Fibroblast of pulmonary artery (primary cell): Measurements from ENCODE around the gene OR2T3.
"Not testable (repeated sequence)": the region's sequence is repeated elsewhere in the genome, so short reads cannot be mapped to it uniquely, and the experiment has no call there.

ENCODE experiments used
- DNase-seq: peaks from one replicate; pipeline ENCODE4 v3.0.0-alpha.2; 2010; ENCODE audit warnings: low read depth
- H3K4me3 ChIP-seq: replicated peaks from 2 replicates; pipeline ENCODE4 v1.5.1; 2011; ENCODE audit warnings: low read depth, mild to moderate bottlenecking, control low read depth, low read length, moderate library complexity
- TF ChIP-seq, protein P1 (sequence below): IDR thresholded peaks from 2 replicates; pipeline ENCODE4 v1.5.1; 2011; ENCODE audit warnings: mild to moderate bottlenecking, control low read depth, low read length, inconsistent platforms; ENCODE audit errors: missing control alignments

OR2T3 gene

DNA sequence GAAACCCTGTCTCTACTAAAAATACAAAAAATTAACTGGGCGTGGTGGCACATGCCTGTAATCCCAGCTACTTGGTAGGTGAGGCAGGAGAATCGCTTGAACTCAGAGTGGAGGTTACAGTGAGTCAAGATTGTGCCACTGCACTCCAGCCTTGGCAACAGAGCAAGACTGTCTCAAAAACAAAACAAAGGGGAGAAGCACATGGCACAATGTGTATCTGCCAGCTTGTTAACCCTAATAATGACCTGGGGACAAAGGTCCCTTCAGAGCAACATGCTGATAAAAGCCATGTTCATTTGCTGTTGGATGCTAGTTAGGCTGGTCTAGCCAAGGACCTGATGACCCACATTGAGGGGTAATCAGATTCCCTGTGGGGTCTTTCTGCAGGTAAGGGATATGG, 16.5 kb upstream of the OR2T3 start:
- H3K4me3 ChIP-seq, DNase-seq: not testable (repeated sequence)

DNA sequence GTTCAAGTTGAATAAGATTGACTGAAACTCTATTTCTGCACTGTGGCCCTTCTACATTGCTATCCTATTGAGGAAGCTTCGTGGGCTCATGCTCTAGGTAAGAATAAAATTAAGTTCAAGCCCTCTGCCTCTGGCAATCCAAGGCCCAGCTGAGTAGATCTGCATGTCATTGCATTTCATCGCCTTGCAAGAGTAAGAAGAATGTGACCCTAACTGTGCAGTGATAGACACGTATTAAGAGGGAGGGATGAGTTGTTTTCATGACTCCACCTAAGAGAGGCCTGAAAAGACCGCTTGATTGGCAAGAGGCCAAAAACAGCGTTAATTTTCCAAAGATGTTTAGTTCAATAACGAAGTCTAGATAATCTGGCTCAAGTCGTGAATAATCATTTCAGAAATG, 14.0 kb upstream of the OR2T3 start:
- not testable (repeated sequence) for H3K4me3 ChIP-seq, DNase-seq

DNA sequence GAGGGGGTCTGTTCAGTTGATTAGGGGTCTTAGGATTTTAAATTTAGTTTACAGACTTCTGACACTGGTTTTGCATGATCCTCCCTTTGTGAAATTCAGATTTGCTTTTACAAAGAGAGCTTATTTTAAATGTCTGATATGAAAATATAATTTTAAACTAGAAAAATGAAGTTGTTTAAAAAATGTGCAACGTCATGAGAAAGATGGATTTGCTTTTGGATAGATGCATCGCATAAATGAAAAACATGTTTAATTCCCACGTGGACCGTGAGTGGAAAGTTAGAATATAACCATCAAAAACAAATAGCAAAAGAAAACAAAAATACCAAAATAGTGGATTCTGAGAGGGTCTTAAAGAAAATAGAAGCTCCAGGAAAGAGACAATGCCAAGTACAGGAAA, 2.0 kb upstream of the OR2T3 start:
- H3K4me3 ChIP-seq = no peak overlapping the region
- DNase-seq = no peak
- TF ChIP-seq, protein P1, sequence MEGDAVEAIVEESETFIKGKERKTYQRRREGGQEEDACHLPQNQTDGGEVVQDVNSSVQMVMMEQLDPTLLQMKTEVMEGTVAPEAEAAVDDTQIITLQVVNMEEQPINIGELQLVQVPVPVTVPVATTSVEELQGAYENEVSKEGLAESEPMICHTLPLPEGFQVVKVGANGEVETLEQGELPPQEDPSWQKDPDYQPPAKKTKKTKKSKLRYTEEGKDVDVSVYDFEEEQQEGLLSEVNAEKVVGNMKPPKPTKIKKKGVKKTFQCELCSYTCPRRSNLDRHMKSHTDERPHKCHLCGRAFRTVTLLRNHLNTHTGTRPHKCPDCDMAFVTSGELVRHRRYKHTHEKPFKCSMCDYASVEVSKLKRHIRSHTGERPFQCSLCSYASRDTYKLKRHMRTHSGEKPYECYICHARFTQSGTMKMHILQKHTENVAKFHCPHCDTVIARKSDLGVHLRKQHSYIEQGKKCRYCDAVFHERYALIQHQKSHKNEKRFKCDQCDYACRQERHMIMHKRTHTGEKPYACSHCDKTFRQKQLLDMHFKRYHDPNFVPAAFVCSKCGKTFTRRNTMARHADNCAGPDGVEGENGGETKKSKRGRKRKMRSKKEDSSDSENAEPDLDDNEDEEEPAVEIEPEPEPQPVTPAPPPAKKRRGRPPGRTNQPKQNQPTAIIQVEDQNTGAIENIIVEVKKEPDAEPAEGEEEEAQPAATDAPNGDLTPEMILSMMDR = no peak

GRCh38 chr1:248472111-248472510, 1.0 kb upstream of the OR2T3 start:
- DNase-seq, H3K4me3 ChIP-seq: not testable (repeated sequence)

GRCh38 chr1:248475660-248476059, 2.5 kb downstream of the OR2T3 start:
- not testable (repeated sequence) for DNase-seq, H3K4me3 ChIP-seq

DNA sequence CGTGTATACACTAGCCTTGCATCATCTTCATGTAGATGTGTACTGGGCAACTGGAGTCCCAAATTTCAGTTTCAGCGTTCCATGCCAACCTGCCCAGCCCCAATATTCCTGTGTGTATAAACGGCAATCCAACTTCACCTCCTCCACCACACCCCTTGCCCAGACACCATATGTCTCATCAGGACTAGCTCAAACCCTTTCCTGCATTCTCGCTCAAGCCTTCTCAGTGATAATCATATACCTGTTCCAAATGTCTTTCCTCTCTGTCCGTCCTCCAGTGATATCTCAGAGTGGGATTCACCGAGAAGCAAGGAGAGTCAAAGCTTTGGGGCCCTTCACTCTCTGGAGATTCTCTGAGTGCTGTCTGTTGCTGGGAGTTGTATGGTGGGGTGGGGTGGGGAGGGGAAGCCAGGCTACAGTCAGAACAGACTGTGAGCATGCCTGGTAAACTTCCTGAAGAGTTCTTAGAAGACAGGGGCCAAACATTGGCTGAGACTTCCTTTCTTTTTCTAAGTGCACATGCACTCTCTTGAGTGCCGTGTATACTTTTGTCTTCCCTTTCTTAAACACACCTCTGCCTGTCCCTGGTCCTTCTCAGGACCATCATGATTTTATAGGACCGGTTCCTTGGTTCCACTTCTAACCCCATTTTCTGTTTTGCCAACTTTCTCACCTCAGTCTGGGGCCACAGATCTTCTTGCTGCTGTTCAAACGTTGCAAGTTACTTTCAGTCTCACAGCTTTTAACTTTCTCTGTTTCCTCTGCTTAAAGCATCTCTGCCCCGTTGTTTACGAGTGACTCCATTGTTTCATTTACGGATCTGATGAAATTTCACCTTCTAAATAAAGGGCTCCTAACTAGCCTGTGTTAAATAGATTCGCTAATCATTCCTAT, 8.8 kb downstream of the OR2T3 start:
- not testable (repeated sequence) for DNase-seq, H3K4me3 ChIP-seq

GRCh38 chr1:248488289-248488688, 15.1 kb downstream of the OR2T3 start, which contains the start of gene OR2T5:
TSS of gene OR2T5 (plus strand) at chr1:248488589. CDS start at chr1:248488589, 0 bp downstream.
- DNase-seq, H3K4me3 ChIP-seq: not testable (repeated sequence)

DNA sequence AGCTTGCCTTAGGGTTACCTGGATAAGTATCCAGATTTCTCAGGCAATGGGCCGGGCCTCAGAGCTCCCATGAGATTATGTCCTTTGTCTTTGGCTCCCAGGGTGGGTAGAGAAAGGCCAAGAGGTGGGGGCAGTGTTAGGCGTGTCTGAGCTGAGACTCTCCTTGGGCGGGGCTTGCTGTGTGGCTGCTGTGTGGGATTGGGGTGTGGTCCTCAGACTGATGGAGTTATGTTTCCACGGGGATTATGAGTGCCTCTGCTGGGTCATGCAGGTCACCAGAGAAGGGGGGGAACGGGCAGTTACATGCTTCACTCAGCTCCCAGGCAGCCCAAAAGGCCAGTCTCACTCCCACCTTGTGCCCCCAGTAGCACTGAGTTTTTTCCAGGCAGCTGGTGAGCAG, 23.5 kb downstream of the OR2T3 start:
- not testable (repeated sequence) for DNase-seq, H3K4me3 ChIP-seq

DNA sequence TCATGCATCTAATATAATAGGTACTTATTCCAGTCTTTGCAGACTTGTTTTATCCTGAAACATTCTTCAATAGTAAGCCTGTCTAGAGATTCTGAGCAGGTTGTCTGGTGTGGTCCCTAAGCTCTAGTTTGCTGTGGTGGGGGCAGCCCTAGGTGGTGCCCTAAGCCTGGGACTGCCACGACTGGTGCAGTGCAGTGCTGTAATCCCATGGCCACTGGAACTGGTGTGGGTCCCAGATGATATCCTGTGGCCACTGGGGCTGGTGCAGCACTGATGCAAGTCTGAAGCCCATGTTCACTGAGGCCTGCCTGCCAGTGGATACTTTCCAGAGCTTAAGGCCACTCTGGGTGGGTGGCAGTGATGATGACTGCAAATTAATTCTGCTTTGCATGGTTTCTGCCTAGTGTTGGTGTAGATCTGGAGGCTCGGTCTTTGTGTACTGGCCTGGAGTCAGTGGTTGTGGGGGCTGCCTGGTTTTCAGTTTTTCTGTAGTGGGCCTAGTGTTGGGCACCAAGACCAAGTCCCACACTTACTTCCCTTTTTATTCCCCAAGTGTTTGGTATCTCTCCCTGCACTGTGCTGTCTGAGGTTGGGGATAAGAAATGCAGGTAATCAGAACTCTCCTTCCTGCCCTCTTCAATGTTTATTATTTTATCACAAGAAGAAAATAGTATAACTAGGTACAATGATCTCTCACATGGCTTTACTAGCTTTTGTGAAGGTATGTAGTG, 27.3 kb downstream of the OR2T3 start:
- DNase-seq, H3K4me3 ChIP-seq: not testable (repeated sequence)

GRCh38 chr1:248507773-248508172, 34.6 kb downstream of the OR2T3 start, which contains the start of gene OR2G6:
TSS of gene OR2G6 (plus strand) at chr1:248508073. CDS start at chr1:248521647, 13,574 bp downstream.
- H3K4me3 ChIP-seq, DNase-seq: not testable (repeated sequence)

DNA sequence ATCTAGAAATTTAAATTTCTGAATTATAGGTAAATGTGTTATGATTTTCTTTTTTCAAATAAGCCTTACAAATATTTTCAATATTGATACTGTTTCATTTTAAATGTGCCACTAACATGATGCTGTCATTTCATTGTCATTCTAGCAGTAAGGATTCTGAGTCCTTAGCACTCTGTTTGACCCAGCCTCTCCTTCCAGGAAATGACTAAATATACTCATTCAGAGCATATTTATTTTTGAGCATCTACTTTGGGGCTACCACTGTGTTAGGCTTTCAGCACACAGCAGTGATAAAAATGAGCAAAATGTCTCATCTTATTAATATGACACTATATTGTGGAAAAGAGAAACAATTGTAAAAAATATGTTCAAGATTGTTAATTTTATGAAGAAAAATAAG, 37.1 kb downstream of the OR2T3 start:
- DNase-seq, H3K4me3 ChIP-seq: not testable (repeated sequence)

GRCh38 chr1:248521856-248522255, 48.7 kb downstream of the OR2T3 start:
- TF ChIP-seq, protein P1 = no peak
- DNase-seq = no peak
- no peak overlapping the region for H3K4me3 ChIP-seq
